Mucosa of stomach (tissue), 1 donor: ENCODE measurements around the gene ACRV1.

Source experiments
- H3K27me3 ChIP-seq: one replicate; pipeline ENCODE4 v1.7.0; 2013; ENCODE audit warnings: mild to moderate bottlenecking, low read length; ENCODE audit not compliant: control insufficient read depth, insufficient read depth
- H3K36me3 ChIP-seq: one replicate; pipeline ENCODE4 v1.7.0; 2013; ENCODE audit warnings: low read length; ENCODE audit not compliant: control insufficient read depth, insufficient read depth
- H3K4me1 ChIP-seq: one replicate; pipeline ENCODE4 v1.7.0; 2013; ENCODE audit warnings: mild to moderate bottlenecking, low read length; ENCODE audit not compliant: control insufficient read depth, insufficient read depth
- H3K4me3 ChIP-seq: one replicate; pipeline ENCODE4 v1.7.0; 2013; ENCODE audit warnings: low read length
- H3K9ac ChIP-seq: one replicate; pipeline ENCODE4 v1.7.0; 2013; ENCODE audit warnings: mild to moderate bottlenecking, low read length, moderate library complexity
- H3K9me3 ChIP-seq: one replicate; pipeline ENCODE4 v1.7.0; 2013; ENCODE audit warnings: mild to moderate bottlenecking, low read length, moderate library complexity; ENCODE audit not compliant: control insufficient read depth
- donor health status: Pancreatic carcinoma.

ACRV1 gene

DNA sequence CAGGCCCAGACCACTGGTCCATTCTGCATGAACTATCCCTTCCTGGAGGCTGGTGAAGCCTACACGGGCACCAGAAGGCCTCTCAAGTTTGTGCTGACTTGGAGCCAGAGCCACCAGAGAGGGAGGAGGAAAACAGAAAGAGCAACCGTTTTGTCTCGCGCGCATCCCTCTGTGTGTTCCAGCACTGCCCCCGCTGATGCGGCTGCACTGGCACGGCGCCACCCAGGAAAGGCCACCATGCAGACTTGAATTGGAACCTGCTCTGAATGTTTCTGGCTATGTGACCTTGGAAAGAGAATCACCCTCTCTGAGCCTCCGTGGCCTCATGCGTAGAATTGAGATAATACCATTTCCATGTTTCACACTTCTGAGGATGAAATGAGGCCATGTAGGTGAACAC lies 7.4 kb upstream of the ACRV1 start:
- Histone ChIP-seq H3K27me3 (no peaks in the 10 kb centered on the region), H3K9ac (no peak overlapping the region), H3K4me1 (no peaks in the 10 kb centered on the region), H3K9me3 (no peaks in the 10 kb centered on the region), H3K36me3 (no peaks in the 10 kb centered on the region), H3K4me3 (no peak overlapping the region)

- Histone ChIP-seq H3K4me1 (no peaks in the 10 kb centered on the region), H3K9ac (no peak overlapping the region), H3K27me3 (no peaks in the 10 kb centered on the region), H3K9me3 (no peaks in the 10 kb centered on the region), H3K36me3 (no peaks in the 10 kb centered on the region), H3K4me3 (no peak overlapping the region)
Measured at GRCh38 chr11:125685228-125685627, 4.6 kb upstream of the ACRV1 start.

DNA sequence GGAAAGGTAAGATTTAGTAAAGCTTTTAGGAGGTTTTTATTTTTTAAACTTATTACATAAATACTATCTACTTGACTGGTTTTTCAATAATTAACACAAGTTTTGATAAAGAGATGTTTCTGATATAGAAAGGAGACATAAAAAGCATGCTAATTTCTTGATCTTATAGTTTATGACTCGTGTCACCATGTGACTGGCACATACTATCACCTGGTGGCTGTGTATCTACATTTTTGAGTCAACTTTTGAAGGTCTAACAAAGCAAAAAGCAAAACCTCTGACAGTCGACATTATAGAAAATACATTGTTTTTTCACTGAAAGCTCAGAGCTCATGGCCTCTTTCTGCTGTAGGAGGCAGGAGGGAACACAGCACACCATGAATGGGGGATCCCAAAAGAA lies 810 bp downstream of the ACRV1 start:
- H3K4me3 ChIP-seq, result no peak overlapping the region
- H3K9me3 ChIP-seq, result no peaks in the 10 kb centered on the region
- H3K4me1 ChIP-seq, result no peaks in the 10 kb centered on the region
- H3K27me3 ChIP-seq, result no peaks in the 10 kb centered on the region
- H3K9ac ChIP-seq, result no peak overlapping the region
- no peaks in the 10 kb centered on the region for H3K36me3 ChIP-seq

GRCh38 chr11:125679397-125679796 lies 1.2 kb downstream of the ACRV1 start:
- Histone ChIP-seq H3K4me1 (no peaks in the 10 kb centered on the region), H3K9me3 (no peaks in the 10 kb centered on the region), H3K36me3 (no peaks in the 10 kb centered on the region), H3K9ac (no peak overlapping the region), H3K4me3 (no peak overlapping the region), H3K27me3 (no peaks in the 10 kb centered on the region)

DNA sequence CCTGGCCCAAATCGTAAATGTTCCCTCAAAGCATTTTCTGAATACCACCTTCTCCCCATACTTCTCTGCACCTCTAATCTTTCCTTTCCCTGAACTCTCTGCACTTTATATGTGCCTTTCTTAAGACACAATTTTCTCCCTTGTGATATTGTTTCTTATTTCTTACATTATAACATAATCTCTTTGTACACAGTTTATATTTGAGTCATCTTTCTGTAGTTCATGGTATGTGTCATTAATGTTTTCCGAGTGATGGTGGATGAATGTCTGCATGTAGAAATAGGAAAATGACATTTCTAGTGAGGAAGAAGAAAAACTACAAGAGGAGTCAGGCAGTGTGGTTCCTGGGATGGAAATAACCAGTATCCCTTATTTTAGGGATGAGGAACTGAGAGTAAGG lies 5.5 kb downstream of the ACRV1 start:
- H3K27me3 ChIP-seq, result no peaks in the 10 kb centered on the region
- H3K9ac ChIP-seq, result no peak overlapping the region
- H3K9me3 ChIP-seq, result no peaks in the 10 kb centered on the region
- no peaks in the 10 kb centered on the region for H3K4me1 ChIP-seq
- no peak overlapping the region for H3K4me3 ChIP-seq
- no peaks in the 10 kb centered on the region for H3K36me3 ChIP-seq

- no peaks in the 10 kb centered on the region for H3K27me3 ChIP-seq
- H3K36me3 ChIP-seq, result no peaks in the 10 kb centered on the region
- no peaks in the 10 kb centered on the region for H3K9me3 ChIP-seq
Measured at GRCh38 chr11:125674210-125674609, 6.4 kb downstream of the ACRV1 start.

GRCh38 chr11:125671561-125671960 lies 9.1 kb downstream of the ACRV1 start:
- Histone ChIP-seq H3K4me3 (no peak overlapping the region), H3K27me3 (no peaks in the 10 kb centered on the region), H3K9ac (no peak overlapping the region), H3K36me3 (no peaks in the 10 kb centered on the region), H3K9me3 (no peaks in the 10 kb centered on the region), H3K4me1 (no peaks in the 10 kb centered on the region)

More at GRCh38 chr11:125674210-125674609, 6.4 kb downstream of the ACRV1 start:
- Histone ChIP-seq H3K4me3 (no peak overlapping the region), H3K4me1 (no peaks in the 10 kb centered on the region), H3K9ac (no peak overlapping the region)

DNA sequence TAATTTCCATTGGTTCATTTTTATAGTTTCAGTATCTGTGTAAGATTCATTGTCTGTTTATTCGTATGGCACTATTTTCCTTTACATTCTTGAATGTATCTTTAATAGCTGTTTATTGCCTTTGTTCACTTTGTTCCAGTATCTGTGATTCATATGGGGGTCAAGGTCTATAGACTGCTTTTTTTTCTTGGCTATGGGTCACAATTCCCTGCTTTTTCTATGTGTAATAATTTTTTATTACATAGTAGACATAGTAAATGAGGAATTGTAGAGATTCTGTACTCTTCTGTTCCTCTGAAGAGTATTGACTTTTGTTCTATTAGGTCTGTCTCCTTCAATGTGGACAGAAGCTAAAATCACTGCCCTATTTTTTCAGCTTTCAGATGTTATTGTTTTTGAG lies 10.5 kb downstream of the ACRV1 start:
- no peak overlapping the region for H3K9ac ChIP-seq
- no peak overlapping the region for H3K4me3 ChIP-seq
- no peaks in the 10 kb centered on the region for H3K36me3 ChIP-seq
- no peaks in the 10 kb centered on the region for H3K4me1 ChIP-seq
- H3K9me3 ChIP-seq, result no peaks in the 10 kb centered on the region
- H3K27me3 ChIP-seq, result no peaks in the 10 kb centered on the region

DNA sequence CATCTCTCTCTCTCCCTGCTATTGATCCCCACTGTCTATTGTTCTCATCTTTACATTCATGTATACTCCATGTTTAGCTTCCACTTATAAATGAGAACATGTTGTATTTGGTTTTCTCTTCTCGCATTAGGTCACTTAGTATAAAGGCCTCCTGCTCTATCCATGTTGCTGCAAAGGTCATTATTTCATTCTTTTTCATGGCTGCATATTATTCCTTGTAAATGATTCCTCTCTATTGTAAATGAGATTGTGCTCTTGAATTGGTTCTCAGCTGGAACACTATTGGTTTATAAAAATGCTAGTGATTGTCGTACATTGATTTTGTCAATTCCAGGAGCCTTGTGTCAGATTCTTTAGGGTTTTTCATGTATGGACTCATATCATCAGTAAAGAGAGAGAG lies 13.5 kb downstream of the ACRV1 start:
- Histone ChIP-seq H3K9me3 (no peaks in the 10 kb centered on the region), H3K4me3 (no peak overlapping the region), H3K36me3 (no peaks in the 10 kb centered on the region), H3K4me1 (no peaks in the 10 kb centered on the region), H3K27me3 (no peaks in the 10 kb centered on the region), H3K9ac (no peak overlapping the region)

- no peaks in the 10 kb centered on the region for H3K27me3 ChIP-seq
- H3K9ac ChIP-seq, result no peak overlapping the region
- H3K4me3 ChIP-seq, result no peak overlapping the region
- H3K36me3 ChIP-seq, result no peaks in the 10 kb centered on the region
- H3K4me1 ChIP-seq, result no peaks in the 10 kb centered on the region
- H3K9me3 ChIP-seq, result no peaks in the 10 kb centered on the region
Measured at GRCh38 chr11:125663910-125664309, 16.7 kb downstream of the ACRV1 start.

DNA sequence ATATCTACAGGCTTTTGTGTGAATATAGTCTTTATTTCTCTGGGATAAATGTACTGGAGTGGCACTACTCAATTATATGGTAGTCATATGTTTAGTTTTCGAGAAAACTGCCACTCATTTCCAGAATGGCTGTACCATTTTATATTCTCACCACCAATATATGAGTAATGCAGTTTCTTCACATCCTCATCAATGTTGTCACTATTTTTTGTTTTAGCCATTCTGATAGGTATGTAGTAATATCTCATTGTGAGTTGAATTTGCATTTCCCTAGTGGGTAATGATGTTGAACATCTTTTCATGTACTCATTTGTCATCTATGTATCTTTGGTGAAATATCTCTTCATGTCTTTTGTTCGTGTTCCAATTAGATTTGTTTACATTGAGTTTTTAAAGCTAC lies 18.0 kb downstream of the ACRV1 start:
- Histone ChIP-seq H3K4me1 (no peaks in the 10 kb centered on the region), H3K27me3 (no peaks in the 10 kb centered on the region), H3K9ac (no peak overlapping the region), H3K4me3 (no peak overlapping the region), H3K36me3 (no peaks in the 10 kb centered on the region), H3K9me3 (no peaks in the 10 kb centered on the region)

GRCh38 chr11:125649465-125650166 lies 31.0 kb downstream of the ACRV1 start:
- no peak overlapping the region for H3K9ac ChIP-seq
- no peak overlapping the region for H3K4me3 ChIP-seq
- no peaks in the 10 kb centered on the region for H3K27me3 ChIP-seq
- H3K4me1 ChIP-seq, result no peaks in the 10 kb centered on the region
- no peaks in the 10 kb centered on the region for H3K36me3 ChIP-seq
- no peaks in the 10 kb centered on the region for H3K9me3 ChIP-seq

- no peaks in the 10 kb centered on the region for H3K4me1 ChIP-seq
- no peak overlapping the region for H3K9ac ChIP-seq
- H3K36me3 ChIP-seq, result no peaks in the 10 kb centered on the region
- no peaks in the 10 kb centered on the region for H3K27me3 ChIP-seq
- no peak overlapping the region for H3K4me3 ChIP-seq
- no peaks in the 10 kb centered on the region for H3K9me3 ChIP-seq
Measured at GRCh38 chr11:125645871-125646270, 34.8 kb downstream of the ACRV1 start.
